GM21515 (cell line): ENCODE data around the gene DHRS9.
"Not testable (repeated sequence)": the region's sequence is repeated elsewhere in the genome, so short reads cannot be mapped to it uniquely, and the experiment has no call there.

ENCODE experiments used
- ATAC-seq: cut with Tn5 transposase; IDR thresholded peaks from one replicate; pipeline ENCODE4 v1.9.1; 2021; ENCODE audit not compliant: unreplicated experiment

DHRS9 gene

DNA sequence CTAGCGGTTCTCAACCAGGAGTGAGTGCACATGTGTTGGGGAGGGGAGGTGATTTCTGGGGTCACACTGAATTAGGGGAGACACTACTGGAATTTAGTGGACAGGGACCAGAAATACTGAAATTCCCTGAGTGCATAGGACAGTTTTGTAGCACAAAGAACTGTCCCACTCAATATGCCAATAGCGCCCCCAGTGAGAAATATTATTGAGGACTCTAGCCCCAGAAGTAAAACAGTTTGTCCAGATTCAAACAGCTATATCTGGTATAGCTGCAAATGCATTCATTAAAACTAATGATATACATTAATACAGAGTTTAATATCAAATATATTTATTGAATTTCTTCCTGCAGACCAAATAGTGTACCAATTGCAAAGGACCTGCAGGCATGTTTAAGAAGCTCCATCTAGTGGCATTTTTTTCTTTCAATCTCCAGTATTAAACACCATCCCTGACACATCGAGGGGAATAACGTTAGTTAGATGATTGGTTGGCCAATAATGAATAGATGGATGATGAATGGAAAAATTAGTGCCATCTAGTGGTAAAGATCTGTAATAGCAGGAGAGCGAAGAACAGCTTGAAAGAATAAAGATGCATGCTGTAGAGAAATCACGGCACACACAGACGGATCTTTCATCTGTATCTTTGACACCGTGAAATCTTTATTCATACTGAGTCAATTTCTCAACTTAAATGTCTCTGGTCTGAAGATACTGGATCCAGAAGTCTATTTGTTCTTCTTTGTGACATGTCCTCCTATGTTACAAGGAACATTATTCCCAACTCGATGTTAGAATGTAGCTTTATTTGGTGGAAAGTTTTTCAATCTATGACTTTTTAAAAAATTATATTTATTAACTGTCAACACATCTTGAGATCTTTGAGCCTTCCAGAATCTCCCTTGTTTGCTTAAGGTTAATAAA lies 62.5 kb downstream of the DHRS9 start:
- peak; percentile 78 for ATAC-seq

- not testable (repeated sequence) for ATAC-seq
Observed at GRCh38 chr2:169134272-169134671, 64.9 kb downstream of the DHRS9 start.

- ATAC-seq = not testable (repeated sequence)
Observed at GRCh38 chr2:169136428-169136827, 67.1 kb downstream of the DHRS9 start.

GRCh38 chr2:169136885-169137534 lies 67.6 kb downstream of the DHRS9 start:
- ATAC-seq = no peak

DNA sequence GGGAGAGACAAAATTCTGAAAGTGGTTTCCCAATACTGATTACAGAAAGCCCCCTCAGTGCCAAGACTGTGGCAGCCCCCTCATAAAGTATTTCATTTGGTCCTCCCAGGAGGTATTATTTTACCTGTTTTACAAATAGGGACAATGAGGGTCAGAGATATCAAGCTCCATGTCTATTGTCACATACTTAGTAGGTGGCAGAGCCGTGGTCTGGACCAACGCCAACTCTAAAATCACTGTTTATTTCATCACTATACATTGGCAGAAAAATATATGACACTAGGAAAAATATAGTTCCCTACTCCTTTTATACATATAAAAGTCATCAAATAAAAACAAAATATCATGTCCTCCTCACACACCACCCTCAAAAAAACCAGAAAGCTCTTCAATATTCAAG lies 68.6 kb downstream of the DHRS9 start:
- ATAC-seq = no peak

GRCh38 chr2:169139145-169139544 lies 69.8 kb downstream of the DHRS9 start:
- no peak for ATAC-seq

GRCh38 chr2:169139993-169140767 lies 70.8 kb downstream of the DHRS9 start:
- ATAC-seq = no peak

DNA sequence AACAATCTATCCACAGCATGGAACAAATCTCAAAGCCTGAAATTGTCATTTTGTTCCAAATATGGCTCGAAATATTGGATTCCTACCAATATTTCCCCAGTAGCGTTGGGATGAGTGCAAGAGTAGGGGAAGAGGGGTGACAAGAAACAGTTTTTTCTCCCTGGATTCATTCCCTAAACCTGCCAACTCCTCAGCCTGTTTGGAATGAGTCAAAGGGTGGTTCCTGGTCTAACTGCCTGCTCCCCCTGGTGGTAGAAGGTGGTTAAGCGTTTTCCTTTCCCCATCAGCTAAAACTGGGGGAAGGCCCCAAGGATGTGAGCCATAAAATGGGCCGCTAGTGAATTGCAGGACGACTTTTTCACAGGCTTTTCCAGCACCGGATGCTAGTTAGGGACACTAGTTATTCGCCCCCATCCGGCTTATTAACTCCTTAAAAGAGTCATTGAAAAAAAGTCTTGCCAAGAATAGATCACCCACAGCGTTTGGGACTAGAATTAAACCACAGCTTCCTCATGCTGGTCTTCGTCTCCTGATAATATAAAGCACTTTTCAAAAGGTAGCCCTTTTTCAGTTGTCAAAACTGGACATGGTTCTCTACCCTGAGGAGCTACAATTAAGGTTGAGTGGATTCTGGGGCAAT lies 72.5 kb downstream of the DHRS9 start:
- peak; percentile 79 for ATAC-seq

- no peak for ATAC-seq
Observed at GRCh38 chr2:169143998-169144397, 74.6 kb downstream of the DHRS9 start.
